SK-N-SH treated with all-trans-retinoic acid at 6 μM for 48 hours (cell line): Measurements from ENCODE around the gene RHO.

Source experiments
- GLIS3 ChIP-seq: fragments of 250-450 bp; sonication (Bioruptor Pico); IDR thresholded peaks from 2 replicates; pipeline ENCODE4 v1.5.0; 2020; ENCODE audit warnings: mild to moderate bottlenecking, moderate library complexity
- ZNF8 ChIP-seq: fragments of 450-650 bp; formaldehyde crosslinking; IDR thresholded peaks from 2 replicates; pipeline ENCODE4 v1.5.0; 2020; ENCODE audit warnings: mild to moderate bottlenecking, moderate library complexity
- TF ChIP-seq, protein P1 (sequence below): fragments of 250-450 bp; sonication (Bioruptor Pico); IDR thresholded peaks from 2 replicates; pipeline ENCODE4 v1.5.1; 2020; ENCODE audit warnings: low read depth, mild to moderate bottlenecking, moderate library complexity
- TF ChIP-seq, protein P2 (sequence below): fragments of 250-450 bp; sonication (Bioruptor Pico); IDR thresholded peaks from 2 replicates; pipeline ENCODE4 v1.8.0; 2020; ENCODE audit warnings: mild to moderate bottlenecking, moderate library complexity, borderline replicate concordance

DNA sequence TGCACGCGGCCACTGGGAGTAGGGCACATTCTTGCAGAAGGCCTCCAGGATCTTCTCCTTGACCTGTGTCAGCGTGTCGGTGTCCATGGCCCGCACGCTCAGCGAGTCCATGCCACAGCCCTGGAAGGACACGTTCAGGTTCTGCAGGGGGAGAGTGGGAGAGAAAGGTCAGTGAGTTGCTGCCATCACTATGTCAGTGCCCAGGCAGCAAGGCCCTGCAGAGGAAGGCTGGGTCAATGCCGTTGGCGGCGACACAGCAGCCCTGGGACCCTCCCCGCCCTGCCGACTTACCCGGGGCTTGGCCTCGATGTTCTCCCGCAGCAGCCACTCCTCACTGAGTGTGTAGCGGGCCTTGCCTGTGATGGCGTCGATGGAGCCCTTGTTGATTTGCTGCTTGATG, 34.4 kb downstream of the RHO start:
- TF ChIP-seq ZNF8 (CRISPR knock-in tag) (no peak), GLIS3 (CRISPR knock-in tag) (no peak)
- TF ChIP-seq, protein P1, sequence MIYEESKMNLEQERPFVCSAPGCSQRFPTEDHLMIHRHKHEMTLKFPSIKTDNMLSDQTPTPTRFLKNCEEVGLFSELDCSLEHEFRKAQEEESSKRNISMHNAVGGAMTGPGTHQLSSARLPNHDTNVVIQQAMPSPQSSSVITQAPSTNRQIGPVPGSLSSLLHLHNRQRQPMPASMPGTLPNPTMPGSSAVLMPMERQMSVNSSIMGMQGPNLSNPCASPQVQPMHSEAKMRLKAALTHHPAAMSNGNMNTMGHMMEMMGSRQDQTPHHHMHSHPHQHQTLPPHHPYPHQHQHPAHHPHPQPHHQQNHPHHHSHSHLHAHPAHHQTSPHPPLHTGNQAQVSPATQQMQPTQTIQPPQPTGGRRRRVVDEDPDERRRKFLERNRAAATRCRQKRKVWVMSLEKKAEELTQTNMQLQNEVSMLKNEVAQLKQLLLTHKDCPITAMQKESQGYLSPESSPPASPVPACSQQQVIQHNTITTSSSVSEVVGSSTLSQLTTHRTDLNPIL (CRISPR knock-in tag), result no peak
- TF ChIP-seq, protein P2, sequence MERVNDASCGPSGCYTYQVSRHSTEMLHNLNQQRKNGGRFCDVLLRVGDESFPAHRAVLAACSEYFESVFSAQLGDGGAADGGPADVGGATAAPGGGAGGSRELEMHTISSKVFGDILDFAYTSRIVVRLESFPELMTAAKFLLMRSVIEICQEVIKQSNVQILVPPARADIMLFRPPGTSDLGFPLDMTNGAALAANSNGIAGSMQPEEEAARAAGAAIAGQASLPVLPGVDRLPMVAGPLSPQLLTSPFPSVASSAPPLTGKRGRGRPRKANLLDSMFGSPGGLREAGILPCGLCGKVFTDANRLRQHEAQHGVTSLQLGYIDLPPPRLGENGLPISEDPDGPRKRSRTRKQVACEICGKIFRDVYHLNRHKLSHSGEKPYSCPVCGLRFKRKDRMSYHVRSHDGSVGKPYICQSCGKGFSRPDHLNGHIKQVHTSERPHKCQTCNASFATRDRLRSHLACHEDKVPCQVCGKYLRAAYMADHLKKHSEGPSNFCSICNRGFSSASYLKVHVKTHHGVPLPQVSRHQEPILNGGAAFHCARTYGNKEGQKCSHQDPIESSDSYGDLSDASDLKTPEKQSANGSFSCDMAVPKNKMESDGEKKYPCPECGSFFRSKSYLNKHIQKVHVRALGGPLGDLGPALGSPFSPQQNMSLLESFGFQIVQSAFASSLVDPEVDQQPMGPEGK (CRISPR knock-in tag), result no peak
